HG02885 (cell line): ENCODE results near the gene MLPH.

Experiments used
- ATAC-seq: cut with Tn5 transposase; IDR thresholded peaks from one replicate; pipeline ENCODE4 v1.9.1; 2021; ENCODE audit warnings: mild to moderate bottlenecking; ENCODE audit not compliant: unreplicated experiment, poor library complexity

The MLPH gene

DNA sequence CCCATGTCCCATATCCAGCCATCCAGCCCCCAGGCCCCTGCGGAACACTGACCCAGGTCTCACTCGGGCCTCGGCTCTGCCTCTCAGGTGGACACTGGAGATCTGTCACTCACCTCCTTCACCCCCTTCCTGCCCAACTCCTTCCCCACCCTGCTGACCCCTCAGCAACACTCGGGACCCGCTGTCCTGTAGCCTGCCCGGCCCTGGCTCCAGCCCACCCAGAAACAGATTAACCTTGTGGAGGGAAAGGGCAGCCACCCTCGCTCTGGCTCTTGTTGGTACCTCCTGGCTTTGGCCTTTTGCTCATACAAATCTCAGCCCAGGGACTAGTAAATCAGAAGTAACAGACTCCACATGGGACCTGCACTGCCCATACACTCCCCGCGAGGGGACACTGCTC is 49.6 kb downstream of the MLPH start:
- no peak for ATAC-seq

DNA sequence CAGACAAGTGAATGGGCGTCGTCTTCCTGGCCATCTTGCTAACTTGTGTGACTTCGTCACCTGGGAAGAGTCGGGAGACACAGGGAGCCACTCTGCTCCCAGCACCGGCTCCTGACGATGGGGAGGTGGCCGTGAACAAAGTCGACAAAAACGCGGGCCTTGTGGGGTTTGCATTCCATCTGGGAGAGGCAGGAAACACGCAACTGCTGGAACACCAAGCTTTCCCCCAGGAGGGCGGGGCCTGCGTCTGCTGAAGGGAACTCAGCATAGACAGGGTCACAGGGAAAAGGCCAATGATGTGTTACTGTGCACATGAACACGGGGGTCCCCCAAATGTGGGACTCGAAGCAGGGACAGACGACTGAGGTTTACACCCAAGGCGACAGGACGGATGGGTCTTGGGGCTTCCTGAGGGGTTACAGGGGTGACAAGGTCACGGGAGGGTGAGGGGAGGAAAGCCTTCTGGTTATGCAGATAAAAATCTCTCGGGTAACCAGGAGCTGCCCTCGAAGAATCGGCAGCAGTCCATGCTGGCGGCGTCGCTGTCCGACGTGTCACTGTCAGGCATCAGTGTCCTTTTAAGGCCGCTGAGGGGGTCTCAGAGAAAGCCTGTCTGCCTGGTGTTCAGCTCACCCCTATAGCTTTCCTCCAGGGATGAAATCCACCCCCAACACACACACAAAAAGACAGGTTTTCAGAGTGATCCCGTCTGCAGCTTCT is 51.1 kb downstream of the MLPH start:
- ATAC-seq: no peak

DNA sequence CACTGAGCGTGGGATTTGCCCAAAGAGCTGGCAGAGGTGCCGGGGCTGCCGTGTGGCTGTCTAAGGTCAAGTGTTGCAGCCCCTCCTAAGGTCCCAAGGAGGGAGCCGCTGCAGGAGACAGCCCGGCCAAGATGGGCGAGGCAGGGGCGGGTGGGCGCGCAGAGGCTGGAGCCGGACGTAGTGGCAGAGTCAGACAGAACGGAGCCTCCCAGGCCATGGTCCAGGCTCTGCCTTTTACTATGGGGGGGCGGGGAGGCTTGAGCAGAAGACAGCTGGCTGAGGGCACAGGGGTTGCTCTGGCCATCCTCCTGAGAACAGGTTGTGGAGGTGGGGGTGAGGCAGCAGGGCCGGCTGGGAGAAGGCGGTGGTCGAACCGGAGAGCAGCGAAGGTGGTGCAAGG is 51.9 kb downstream of the MLPH start:
- ATAC-seq: no peak

DNA sequence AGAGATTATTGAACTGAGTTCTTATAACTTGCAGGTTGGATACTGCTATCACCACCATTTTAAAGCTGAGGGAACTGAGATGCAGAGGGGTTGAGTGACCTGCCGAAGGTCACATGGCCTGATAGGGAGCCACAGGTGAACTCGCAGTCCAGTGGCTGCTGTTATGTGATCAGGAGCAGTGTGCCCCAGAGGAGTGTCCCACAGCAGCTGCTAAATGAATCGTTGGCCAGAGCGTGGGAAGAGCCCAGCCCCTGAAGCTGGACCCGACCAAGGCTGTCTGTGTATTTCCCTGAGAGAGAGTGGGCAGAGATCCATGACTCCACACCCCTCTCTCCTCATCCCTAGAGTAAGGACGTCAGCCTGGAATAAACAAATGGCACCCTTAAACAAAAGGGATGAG is 52.6 kb downstream of the MLPH start:
- ATAC-seq: no peak

DNA sequence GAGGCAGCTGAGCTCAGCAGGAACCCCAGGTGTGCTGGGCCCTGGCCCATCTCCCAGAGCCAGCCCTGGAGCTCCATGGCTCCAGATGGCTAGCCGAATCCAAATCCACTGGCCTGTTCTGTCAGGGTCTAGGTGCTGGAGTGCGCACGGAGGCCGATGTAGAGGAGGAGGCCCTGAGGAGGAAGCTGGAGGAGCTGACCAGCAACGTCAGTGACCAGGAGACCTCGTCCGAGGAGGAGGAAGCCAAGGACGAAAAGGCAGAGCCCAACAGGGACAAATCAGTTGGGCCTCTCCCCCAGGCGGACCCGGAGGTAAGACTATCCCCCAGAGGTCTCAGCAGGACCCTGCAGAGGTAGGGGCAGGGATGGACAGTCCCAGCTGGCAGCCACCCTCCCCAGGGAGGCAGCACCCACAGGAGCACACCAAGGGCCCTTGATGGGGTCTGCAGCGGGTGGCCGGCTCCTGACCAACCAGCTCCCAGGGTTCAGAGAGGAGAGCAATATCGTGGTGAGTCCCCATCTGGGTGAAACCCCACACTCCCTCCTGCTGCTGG is 53.2 kb downstream of the MLPH start:
- no peak for ATAC-seq

DNA sequence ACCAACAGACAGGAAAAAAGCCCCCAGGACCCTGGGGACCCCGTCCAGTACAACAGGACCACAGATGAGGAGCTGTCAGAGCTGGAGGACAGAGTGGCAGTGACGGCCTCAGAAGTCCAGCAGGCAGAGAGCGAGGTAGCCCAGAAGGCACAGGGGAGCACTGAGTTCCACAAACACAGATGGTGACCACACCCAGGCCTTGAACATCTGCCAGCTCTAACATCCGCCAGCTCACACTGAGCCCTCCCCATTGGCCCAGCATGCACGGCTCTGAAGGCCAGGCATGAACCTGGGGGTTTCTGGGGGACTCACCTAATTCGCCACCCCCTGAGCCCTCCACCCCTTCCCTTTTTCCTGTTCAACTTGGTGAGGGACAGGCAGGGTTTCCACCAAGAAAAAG is 53.8 kb downstream of the MLPH start:
- no peak for ATAC-seq

DNA sequence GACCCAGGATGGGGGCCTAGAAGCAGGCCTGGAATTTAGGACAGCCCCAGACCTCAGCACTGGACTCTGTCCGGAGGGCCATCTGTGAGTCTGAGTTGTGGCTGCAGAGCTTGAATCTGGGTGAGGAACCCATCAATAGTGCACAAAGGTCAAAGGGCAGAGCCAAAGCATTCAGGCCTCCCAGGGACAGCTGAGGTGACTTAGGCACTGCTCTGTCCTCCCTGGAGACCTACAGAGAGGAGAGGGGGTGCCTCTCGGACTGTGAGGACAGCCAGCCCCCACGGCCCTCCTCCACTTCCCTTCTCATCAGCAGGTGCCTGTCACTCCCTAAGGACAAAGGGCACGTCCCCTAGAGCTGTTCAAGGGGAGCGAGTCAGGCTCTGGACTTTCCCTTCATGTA is 54.2 kb downstream of the MLPH start:
- ATAC-seq: no peak

DNA sequence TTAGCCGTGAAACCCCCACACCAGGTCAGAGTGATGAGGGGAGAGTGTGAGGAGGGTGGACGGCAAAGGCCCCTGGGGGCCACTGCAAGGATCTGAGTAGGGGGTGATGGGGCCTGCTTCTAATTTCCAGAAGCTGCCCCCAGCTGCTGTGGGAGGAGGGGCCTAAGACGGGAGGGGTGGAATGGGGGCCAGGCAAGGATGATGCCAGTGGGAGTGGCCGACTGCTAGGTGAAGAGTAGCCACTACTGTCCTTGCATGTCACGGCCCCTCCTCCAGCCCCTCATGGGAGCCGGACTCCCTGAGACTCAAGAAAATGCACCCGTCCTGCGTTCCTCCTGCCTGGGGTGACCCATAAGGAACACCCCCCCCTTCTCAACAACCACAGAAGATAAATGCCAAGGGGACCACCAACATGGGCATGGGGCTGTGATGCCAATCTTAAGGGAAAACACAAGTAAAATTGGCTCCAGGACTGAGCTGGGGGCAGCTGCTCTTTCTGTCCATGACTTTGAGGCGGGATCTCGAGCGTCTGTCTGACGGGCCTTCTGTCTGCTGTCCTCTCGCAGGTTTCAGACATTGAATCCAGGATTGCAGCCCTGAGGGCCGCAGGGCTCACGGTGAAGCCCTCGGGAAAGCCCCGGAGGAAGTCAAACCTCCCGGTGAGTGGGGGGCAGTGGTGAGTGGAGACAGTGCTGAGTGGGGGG is 55.1 kb downstream of the MLPH start:
- no peak for ATAC-seq

DNA sequence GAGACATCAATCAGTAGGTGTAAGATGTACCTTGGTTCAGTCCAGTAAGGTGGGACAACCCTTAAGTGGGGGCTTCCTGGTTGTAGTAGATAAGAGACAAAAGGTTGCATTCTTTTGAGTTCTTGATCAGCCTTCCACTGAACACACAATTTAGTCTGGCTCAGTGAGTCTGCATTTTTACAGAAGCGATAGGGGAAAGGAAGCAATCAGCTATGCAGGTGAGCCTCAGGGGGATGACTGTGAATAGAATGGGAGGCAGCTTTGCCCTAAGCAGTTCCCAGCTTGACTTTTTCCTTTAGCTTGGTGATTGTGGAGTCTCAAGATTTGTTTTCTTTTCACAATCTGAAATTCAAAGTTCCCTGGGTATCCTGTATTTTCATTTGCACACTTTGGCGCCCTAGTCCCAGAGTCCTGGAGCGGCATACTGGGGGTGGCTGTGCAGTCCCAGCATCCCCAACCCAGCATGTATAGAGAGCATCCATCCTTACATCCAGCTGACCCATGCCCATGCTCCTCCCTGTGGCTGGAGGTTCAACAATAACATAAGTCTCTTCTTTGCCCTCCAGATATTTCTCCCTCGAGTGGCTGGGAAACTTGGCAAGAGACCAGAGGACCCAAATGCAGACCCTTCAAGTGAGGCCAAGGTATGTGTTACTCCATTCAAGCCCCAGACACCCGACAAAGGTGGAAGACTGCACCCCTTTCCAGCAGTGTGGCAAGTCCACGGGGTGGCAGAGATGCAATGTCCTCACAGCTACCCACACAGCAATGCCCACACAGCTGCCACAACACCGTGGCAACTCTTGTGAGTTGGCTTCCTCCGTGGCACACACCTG is 59.2 kb downstream of the MLPH start:
- no peak for ATAC-seq

DNA sequence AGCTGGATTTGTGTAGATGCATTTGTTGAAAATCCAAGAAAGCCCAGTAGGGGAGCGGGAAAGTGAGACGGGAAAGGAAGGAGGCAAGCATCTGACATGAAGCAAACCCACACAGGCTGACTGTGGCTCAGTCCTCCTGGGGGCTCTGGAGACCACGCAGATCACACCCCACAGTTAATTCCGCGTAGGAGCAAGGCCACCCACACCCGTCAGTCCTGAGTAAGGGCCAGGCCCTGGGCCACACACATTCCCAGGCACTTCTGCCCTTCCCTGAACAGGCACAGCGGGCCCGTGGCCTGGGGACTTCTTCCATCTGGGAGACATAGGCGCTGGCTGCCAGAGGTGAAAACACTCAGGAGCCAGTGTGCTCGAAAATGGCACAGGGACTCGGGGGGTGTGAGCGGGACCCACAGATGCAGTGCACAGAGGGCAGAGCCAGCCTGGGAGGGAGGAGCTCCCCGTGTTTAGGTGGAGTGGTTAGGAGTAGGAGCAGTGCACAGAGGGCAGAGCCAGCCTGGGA is 59.9 kb downstream of the MLPH start:
- no peak for ATAC-seq

DNA sequence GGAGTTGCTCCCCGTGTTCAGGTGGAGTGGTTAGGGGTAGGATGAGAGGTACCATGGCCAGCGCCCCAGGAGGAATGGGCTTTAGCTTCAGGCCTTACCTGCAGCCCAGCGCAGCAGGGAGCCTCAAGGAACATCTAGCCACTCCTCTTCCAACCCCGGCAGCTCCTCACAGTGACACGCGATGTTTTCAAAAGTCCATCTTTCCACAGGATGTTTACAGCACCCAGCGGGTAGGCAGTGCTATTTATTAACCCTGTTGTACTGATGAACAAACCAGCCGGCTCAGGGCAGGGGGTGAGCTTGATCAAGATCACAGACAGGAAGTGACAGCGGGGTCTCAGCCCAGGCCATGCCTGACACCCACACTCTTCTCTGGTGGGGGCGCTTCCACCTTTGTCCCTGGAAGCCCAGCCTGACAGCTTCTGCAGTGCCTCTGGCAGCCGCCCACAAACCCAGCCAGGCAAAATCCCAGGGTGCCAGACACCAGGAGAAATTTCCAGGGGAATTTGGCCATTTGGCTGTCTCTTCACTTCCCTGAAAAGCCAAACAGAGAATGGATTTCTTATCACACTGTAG is 60.9 kb downstream of the MLPH start:
- no peak for ATAC-seq

DNA sequence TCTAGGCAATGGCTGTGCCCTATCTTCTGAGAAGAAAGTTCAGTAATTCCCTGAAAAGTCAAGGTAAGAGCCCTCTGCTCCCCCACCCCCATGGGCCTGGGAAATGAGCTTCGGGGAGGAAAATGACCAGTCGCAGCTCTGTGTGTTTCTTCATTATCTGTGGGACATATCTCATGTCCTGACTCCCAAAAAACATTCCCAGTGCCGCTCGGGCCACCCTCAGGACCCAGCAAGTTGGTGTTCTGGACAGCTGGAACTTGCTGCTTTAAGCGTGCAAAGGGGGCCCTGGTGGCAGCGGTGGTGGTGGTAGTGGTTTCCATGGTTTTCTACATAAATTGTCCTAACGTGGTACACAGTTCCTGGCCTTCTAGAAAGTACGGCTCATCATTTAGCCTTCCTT is 62.2 kb downstream of the MLPH start:
- ATAC-seq: no peak

DNA sequence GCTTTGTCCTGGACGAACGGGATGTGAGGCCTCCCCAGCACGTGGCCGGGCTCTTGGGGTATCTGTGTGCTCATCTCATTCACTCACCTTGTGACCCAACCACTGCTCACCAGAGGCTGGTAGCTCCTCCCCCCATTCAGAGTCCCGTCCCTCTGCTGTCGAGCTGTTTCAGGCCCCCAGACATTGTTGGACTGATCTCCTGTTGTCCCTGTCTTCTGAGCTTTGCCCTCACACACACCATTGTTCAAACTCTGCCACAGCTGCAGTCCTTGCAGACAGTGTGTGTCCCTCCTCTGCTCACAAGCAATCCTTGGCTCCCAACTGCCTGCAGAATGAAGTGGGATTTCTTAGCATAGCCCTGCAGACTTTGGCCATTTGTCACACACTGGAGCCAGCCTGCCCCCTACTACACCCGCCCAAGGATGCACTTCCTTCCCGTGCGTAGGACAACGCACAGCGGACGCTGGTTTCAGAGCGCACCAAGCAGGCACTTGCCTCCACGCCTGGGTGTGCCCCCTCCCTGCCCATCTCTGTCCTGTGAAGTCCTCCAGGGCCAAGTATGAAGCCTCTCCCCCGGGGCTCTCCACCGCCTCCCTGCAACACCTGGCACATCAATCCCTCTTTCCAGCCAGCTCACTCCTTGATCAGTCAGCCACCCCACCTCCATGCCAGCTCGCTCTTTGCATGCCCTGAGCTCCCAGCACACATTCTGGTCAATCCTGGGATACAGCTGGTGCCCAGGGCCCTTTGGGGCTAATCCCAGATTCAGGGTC is 62.8 kb downstream of the MLPH start:
- ATAC-seq: no peak

DNA sequence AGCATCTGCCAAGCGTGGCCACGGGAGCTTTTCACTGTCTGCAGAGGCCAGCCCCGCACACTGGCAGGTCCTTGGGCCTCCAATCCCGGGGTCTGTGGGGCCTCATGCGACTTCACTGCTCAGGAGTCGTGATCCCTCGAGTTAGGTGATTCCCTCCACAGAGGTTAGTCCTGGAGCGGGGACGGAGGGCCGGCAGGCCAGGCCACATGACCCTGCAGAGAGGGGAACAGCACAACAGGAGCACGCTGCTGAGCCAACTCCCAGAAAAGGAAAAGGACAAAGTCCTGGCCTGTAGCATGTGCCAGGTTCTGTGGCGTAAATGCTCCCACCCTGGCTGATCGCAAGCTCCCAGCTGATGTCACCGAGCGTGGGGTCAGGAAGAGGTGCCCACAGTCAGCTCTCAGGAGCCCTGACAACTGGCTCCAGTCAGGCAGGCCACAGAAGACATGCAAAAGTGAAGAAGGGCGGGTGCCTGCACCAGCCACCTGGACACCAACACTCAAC is 64.1 kb downstream of the MLPH start:
- no peak for ATAC-seq

DNA sequence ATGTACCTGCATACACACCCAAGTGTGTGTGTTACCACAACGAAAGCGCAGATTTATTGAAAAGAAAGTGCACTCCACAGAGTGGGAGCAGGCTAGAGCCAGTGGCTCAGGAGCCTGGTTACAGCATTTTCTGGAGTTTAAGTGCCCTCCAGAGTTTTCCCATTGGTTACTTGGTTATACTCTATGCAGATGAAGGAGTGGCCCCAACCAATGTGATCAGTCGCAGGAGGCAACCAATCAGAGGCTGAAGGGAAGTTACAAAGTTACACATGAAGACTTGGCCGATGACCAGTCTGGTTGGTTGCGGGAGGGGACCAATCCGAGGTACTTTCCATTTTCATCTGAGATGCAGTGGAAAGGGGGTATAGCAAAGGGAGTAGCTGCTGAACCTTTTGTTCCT is 65.9 kb downstream of the MLPH start:
- ATAC-seq: no peak

DNA sequence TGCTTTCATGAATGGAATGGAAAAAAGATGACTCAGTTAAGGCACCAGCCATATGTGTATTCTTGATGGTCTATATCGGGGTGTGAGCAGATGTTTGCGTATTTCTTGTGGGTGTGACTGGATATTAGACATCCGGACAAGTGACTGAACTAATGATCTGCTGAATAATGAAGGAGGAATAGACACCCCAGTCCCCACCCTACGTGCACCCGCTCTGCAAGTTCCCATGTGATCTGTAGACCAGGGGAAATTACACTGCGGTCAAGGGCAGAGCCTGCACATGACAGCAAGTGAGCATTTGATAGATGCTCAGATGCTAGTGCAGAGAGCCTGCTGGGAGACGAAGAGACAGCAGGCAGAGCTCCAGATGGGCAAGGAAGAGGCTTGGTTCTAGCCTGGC is 66.9 kb downstream of the MLPH start:
- no peak for ATAC-seq

DNA sequence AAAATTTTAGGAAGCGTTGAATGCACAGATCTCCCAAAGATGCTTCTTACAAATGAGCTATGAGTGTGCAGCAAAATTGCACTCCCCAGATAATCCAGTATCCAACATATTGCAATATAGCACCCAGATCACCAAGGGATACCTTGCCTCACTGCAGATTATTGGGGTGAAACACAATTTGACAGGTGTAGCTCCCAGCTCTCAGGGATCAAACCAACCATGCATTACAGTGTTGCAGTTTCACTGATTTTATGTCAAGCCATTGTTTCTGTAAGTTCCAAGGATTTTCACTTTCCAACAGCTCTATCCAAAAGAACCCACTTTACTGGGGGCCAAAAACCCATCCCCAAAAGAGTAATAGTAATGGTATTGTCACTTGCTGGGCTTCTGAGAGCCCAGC is 68.5 kb downstream of the MLPH start:
- no peak for ATAC-seq

DNA sequence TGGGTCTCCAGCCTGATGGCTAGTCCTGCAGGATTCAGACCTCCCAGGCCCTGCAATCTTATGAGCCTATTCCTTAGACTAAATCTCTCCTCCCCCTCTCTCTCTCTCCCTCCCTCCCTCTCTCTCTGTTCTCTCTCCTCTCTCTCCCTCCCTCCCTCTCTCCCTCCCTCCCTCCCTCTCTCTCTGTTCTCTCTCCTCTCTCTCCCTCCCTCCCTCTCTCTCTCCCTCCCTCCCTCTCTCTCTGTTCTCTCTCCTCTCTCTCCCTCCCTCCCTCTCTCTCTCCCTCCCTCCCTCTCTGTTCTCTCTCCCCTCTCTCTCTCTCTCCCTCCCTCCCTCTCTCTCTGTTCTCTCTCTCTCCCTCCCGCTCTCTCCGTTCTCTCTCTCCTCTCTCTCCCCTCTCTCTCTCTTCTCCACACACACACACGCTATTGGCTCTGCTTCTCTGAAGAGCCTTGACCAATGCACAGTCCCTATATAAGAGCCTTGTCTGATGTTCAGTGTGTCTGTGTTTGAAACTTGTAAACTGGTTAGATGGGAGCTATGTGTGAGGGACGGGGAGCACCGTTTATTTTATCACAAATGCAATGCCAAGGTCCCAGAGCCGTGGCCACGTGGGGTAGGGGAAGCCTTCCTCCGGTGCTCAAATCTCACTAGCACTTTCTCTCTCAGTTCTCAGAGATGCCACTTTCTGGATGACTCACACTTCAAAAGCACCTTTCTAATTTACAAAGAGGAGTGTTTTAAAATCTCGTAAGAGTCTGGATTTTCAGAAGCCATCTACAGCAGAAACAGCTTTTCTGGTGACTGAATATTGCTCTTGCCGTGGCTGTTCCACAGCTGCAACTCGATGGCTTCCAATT is 70.0 kb downstream of the MLPH start:
- peak; percentile 89 for ATAC-seq

DNA sequence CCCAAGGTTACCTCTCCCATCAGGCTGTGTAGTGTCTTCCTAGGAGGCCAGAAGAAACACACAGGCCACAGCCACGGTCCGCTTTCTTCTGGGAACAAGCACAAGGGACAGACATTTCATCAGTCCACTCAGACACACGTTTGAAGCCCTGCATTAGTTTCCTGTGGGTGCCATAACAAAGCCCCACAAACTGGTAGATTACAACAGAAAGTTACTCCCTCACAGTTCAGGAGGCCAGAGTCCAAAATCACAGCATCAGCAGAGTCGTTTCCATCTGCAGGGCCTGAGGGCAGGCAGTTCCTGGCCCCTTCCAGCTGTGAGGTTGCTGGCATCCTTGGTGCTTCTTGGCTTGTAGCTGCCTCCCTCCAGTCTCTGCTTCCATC is 70.6 kb downstream of the MLPH start:
- peak; percentile 32 for ATAC-seq
